Testis (tissue), 3 donors: ENCODE results near the gene HNRNPA1L2. TPM values are rescaled to one million over a fixed set of nuclear protein-coding genes. Genes with fewer than 3 reads are reported as not detected.
A peak's percentile ranks its signal among the peaks of the same experiment; 100 is the strongest.
"Not testable (repeated sequence)": the region's sequence is repeated elsewhere in the genome, so short reads cannot be mapped to it uniquely, and the experiment has no call there.

Source experiments
- DNase-seq: peaks from one replicate; pipeline ENCODE4 v3.0.0-alpha.2; 2019
- H3K27ac ChIP-seq, 2 donors: fragments of 200-600 bp; sonication (generic); one replicate each; pipeline ENCODE4 v1.5.1; 2019
- H3K27me3 ChIP-seq: fragments of 200-600 bp; sonication (generic); one replicate; pipeline ENCODE4 v1.5.1; 2019
- H3K36me3 ChIP-seq: fragments of 200-600 bp; sonication (generic); one replicate; pipeline ENCODE4 v1.5.1; 2017; ENCODE audit warnings: low read depth; ENCODE audit errors: missing control alignments
- H3K4me1 ChIP-seq: fragments of 200-600 bp; sonication (generic); one replicate; pipeline ENCODE4 v1.5.1; 2019
- H3K4me3 ChIP-seq, 2 donors: fragments of 200-600 bp; sonication (generic); one replicate each; pipeline ENCODE4 v1.5.1; 2017 to 2019
- H3K9me3 ChIP-seq: fragments of 200-600 bp; sonication (generic); one replicate; pipeline ENCODE4 v1.5.1; 2017
- CTCF ChIP-seq, 3 experiments: fragments of 450-650 bp in 2 of 3; fragments of 200-600 bp in 1 of 3; sonication (generic) in 1 of 3; IDR thresholded peaks; one replicate each; pipeline ENCODE4 v1.5.1; 2016 to 2019; ENCODE audit warnings: antibody characterized with exemption in 3 of 3, mild to moderate bottlenecking in 2 of 3, moderate library complexity in 1 of 3
- POLR2A ChIP-seq: fragments of 450-650 bp; IDR thresholded peaks from one replicate; pipeline ENCODE4 v1.6.1; 2017; ENCODE audit warnings: antibody characterized with exemption, mild to moderate bottlenecking, moderate library complexity
- WGBS, 2 donors: methylation state at CpG; one replicate each; pipeline ENCODE4 v1.1.5; 2018; 5-methylcytosine and 5-hydroxymethylcytosine counted together
- intact Hi-C: fragments of 100-400 bp; cut with DNase I; formaldehyde crosslinking; loops from one replicate; pipeline ENCODE4 v1.15.1; 2023; ENCODE audit warnings: low total_unique reads
- polyA plus RNA-seq: library from polyadenylated mRNA; stranded (reverse); fragments of 350-450 nt; fragmentation: Illumina TruSeq; extraction: RNeasy Lipid Tissue Mini Kit (QIAGEN cat#74804); gene quantifications from one replicate; pipeline ENCODE4 v1.2.3, GENCODE V29; 2014; ENCODE audit warnings: low read depth, low replicate concordance; ENCODE audit not compliant: insufficient read depth
- total RNA-seq, 2 donors: library from RNA; depleted of rRNA; stranded (reverse); fragments of >200 nt; gene quantifications; one replicate each; pipeline ENCODE4 v1.2.3, GENCODE V29; 2016

The HNRNPA1L2 gene
- total and polyA plus RNA-seq, 3 donors from 2014 or later = 4.0 to 6.7 (median 5.6) TPM

DNA sequence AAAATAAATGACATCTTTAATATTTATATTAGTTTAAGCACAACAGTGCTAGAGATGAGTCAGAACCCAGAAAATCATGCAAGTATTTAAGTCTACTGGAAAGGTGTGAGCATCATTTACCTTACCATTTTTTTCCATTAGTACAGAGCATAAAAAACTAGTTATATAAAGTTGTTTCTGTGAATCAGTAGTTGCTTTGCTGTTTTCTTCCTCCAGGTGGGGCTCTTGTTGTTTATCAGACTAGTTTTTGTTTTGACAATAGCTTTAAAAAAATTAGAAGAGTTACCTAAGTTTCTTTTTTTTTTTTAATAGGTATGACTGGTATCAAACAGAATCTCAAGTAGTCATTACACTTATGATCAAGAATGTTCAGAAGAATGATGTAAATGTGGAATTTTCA, 23.1 kb downstream of the HNRNPA1L2 start:
- intact Hi-C loops = no loop called here
- Histone ChIP-seq H3K27me3 (no peaks in the 10 kb centered on the region), H3K4me1 (no peaks in the 10 kb centered on the region), H3K27ac (no peak overlapping the region), H3K36me3 (no peaks in the 10 kb centered on the region), H3K4me3 (no peak overlapping the region), H3K9me3 (no peaks in the 10 kb centered on the region)
- TF ChIP-seq CTCF (IDR thresholded peaks at IDR 0.05) (peak in 1 of 3 experiments; percentile 40), POLR2A (no peak)
- DNase-seq = no peak

- H3K36me3 ChIP-seq = no peaks in the 10 kb centered on the region
- DNase-seq = no peak
Observed at GRCh38 chr13:52669677-52670076, 27.4 kb downstream of the HNRNPA1L2 start.

DNA sequence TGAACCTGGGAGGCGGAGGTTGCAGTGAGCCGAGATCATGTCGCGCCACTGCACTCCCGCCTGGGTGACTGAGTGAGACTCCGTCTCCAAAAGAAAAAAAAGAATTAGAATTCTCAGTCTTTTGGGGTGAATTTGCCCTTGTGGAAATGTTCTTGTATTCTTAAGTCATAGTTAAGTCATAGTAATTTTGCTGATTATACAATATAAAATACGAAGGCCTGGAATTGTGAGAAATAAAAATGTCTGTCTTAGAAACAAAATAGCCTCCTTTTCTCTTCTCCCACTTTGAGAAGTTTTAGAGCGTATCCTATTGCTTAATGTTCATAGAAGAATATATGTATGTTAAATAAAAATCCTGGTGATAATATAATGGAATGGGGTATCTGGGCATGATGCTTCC, 28.5 kb downstream of the HNRNPA1L2 start:
- H3K9me3 ChIP-seq = no peaks in the 10 kb centered on the region
- DNase-seq = no peak
- no peak overlapping the region for H3K4me3 ChIP-seq
- no peak overlapping the region for H3K27ac ChIP-seq
- 87 to 95% methylated on average over 8 of the region's 8 CpGs for WGBS, 2 donors
- intact Hi-C loops = no loop called here
- no peaks in the 10 kb centered on the region for H3K36me3 ChIP-seq
- TF ChIP-seq CTCF (IDR thresholded peaks at IDR 0.05) = no peak
- TF ChIP-seq POLR2A = no peak
- H3K4me1 ChIP-seq = no peaks in the 10 kb centered on the region
- no peaks in the 10 kb centered on the region for H3K27me3 ChIP-seq

More at GRCh38 chr13:52669677-52670076, 27.4 kb downstream of the HNRNPA1L2 start:
- intact Hi-C loops = no loop called here
- 62 to 70% methylated on average over 2 of the region's 2 CpGs for WGBS, 2 donors
- no peaks in the 10 kb centered on the region for H3K4me1 ChIP-seq
- H3K27me3 ChIP-seq = no peaks in the 10 kb centered on the region
- no peaks in the 10 kb centered on the region for H3K9me3 ChIP-seq
- no peak overlapping the region for H3K27ac ChIP-seq
- H3K4me3 ChIP-seq = no peak overlapping the region
- TF ChIP-seq POLR2A (no peak), CTCF (IDR thresholded peaks at IDR 0.05) (peak in 1 of 3 experiments; percentile 18)

- Histone ChIP-seq H3K4me1 (no peaks in the 10 kb centered on the region), H3K9me3 (no peaks in the 10 kb centered on the region), H3K27me3 (no peaks in the 10 kb centered on the region), H3K36me3 (no peaks in the 10 kb centered on the region), H3K4me3 (no peak overlapping the region), H3K27ac (no peak overlapping the region)
- intact Hi-C loops = no loop called here
- TF ChIP-seq POLR2A = no peak
- 86 to 95% methylated on average over 1 of the region's 1 CpG for WGBS, 2 donors
- DNase-seq = no peak
Observed at GRCh38 chr13:52673465-52673864, 31.2 kb downstream of the HNRNPA1L2 start.

DNA sequence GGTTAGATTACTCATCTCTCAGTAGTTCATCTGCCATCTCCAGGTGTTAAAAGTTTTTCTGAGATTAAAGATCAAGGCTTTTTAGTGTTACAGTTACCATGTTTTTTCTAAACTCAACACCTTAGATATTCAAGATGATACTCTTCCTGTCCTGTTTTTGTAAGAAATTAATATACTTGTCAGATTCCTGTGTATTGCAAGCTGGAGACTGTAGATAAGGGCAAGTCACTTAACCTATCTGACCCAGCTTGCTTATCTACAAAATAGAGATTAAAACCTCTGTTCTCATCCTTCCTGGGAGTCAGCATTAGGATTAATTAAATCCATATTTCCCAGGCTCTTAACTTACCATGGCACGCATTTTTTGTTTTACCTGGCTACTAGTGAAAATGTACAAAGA, 35.6 kb downstream of the HNRNPA1L2 start:
- Histone ChIP-seq H3K4me1 (no peaks in the 10 kb centered on the region), H3K27me3 (no peaks in the 10 kb centered on the region), H3K4me3 (no peak overlapping the region), H3K9me3 (no peaks in the 10 kb centered on the region), H3K27ac (no peak overlapping the region), H3K36me3 (no peaks in the 10 kb centered on the region)
- 78 to 91% methylated on average over 1 of the region's 1 CpG for WGBS, 2 donors
- intact Hi-C loops = no loop called here
- no peak for DNase-seq
- TF ChIP-seq CTCF (IDR thresholded peaks at IDR 0.05) (no peak), POLR2A (no peak)

DNA sequence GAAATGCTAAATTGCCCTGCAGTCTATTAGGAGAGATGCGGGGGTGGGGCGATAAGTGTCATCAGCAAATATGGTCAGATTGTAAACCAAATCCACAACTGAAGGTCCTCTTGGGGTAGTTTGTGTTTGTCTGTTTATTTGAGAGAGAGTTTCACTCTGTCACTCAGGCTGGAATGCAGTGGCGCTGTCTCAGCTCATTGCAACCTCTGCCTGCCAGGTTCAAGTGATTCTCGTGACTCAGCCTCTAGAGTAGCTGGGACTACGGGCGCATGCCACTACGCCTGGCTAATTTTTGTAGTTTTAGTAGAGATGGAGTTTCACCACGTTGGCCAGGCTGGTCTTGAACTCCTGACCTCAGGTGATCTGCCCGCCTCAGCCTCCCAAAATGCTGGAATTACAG, 43.6 kb downstream of the HNRNPA1L2 start:
- H3K4me1 ChIP-seq, H3K36me3 ChIP-seq, H3K27ac ChIP-seq, DNase-seq, H3K9me3 ChIP-seq, H3K4me3 ChIP-seq, H3K27me3 ChIP-seq, intact Hi-C loops: not testable (repeated sequence)
- 92 to 99% methylated on average over 9 of the region's 9 CpGs for WGBS, 2 donors
